Coronary artery (tissue), 2 donors: ENCODE data around the gene PFDN6.

Experiments
- DNase-seq: peaks from one replicate; pipeline ENCODE4 v3.0.0-alpha.2; 2017; ENCODE audit warnings: low spot score
- H3K27ac ChIP-seq, 2 donors: fragments of 200-600 bp; sonication (generic); one replicate each; pipeline ENCODE4 v1.5.1; 2016 to 2019
- H3K4me3 ChIP-seq: fragments of 200-600 bp; sonication (generic); 2 replicates; pipeline ENCODE4 v1.5.1; 2016; ENCODE audit warnings: mild to moderate bottlenecking, moderate library complexity
- TF ChIP-seq, protein P1 (sequence below): fragments of 200-600 bp; sonication (generic); IDR thresholded peaks from one replicate; pipeline ENCODE4 v1.5.1; 2019; ENCODE audit warnings: antibody characterized with exemption

PFDN6 gene

DNA sequence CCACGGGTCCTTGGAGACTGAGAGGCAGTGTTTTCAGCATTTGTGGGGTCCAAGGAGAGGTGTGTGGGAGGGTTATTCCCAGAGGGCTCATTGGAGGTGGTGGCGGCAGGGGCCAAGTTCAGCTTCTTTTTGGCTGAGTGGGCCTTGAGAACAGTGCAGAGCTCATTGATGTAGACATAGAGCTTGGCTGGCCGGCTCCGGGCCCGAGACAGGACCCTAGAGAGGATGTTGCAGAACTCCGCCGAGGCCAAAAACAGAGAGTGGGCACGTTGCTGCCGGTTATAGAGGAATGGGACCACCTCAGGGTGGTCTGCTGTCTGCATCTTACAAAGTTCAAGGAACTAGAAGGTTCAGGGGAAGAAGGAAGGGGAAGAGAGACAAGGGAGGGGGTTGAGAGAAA is 31.8 kb downstream of the PFDN6 start:
- TF ChIP-seq, protein P1, sequence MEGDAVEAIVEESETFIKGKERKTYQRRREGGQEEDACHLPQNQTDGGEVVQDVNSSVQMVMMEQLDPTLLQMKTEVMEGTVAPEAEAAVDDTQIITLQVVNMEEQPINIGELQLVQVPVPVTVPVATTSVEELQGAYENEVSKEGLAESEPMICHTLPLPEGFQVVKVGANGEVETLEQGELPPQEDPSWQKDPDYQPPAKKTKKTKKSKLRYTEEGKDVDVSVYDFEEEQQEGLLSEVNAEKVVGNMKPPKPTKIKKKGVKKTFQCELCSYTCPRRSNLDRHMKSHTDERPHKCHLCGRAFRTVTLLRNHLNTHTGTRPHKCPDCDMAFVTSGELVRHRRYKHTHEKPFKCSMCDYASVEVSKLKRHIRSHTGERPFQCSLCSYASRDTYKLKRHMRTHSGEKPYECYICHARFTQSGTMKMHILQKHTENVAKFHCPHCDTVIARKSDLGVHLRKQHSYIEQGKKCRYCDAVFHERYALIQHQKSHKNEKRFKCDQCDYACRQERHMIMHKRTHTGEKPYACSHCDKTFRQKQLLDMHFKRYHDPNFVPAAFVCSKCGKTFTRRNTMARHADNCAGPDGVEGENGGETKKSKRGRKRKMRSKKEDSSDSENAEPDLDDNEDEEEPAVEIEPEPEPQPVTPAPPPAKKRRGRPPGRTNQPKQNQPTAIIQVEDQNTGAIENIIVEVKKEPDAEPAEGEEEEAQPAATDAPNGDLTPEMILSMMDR, result no peak
- H3K4me3 ChIP-seq, result no peak overlapping the region
- peak overlapping the region in 1 of 2 donors; percentile 94 for H3K27ac ChIP-seq
- no peak for DNase-seq

DNA sequence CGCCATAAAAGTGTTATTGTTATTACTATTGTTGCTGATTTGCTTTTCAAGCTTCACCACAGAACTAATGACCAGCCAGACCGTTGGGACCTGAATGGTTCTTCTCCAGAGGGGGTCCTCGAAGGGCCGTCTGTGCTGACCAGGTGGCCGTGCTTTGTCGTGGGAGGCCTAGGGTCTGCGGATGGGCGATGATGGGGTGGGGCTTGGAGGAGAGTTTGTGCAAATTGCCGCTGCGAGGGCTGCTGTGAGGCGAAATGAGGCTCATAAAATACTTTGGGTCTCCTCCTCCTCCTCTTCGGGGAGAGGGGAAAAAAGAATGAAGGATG is 34.2 kb downstream of the PFDN6 start:
- H3K27ac ChIP-seq, result peak overlapping the region; percentile 47 to 94
- TF ChIP-seq, protein P1, result no peak
- DNase-seq, result no peak
- peak overlapping the region; percentile 91 for H3K4me3 ChIP-seq

- DNase-seq, result no peak
- Histone ChIP-seq H3K27ac (peak overlapping the region in 1 of 2 donors; percentile 94), H3K4me3 (peak overlapping the region; percentile 91)
- TF ChIP-seq, protein P1, result no peak
These were observed 34.7 kb downstream of the PFDN6 start for GRCh38 chr6:33324125-33324524.

DNA sequence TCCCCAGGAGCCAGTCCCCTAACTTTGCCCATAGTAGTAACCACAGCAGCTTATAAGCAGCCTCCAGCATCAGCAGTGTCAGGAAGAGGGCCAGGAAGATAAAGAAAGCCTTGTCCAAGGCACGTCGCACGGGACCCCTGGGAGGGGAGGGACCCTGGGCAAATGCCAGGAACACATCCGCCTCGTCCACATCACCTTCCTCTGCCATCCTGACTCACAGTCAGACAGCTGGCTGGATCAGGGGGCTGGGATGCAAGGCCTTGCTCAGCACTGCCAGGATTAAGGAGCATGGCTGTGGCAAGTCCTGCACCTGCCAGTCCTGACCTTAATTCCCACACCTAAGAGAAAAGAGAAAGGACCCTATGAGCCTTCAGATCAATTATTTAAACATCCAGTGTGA is 39.7 kb downstream of the PFDN6 start:
- TF ChIP-seq, protein P1, result no peak
- no peak for DNase-seq
- H3K4me3 ChIP-seq, result no peak overlapping the region
- H3K27ac ChIP-seq, result no peak overlapping the region

GRCh38 chr6:33330736-33331135 is 41.3 kb downstream of the PFDN6 start:
- H3K4me3 ChIP-seq, result no peak overlapping the region

DNA sequence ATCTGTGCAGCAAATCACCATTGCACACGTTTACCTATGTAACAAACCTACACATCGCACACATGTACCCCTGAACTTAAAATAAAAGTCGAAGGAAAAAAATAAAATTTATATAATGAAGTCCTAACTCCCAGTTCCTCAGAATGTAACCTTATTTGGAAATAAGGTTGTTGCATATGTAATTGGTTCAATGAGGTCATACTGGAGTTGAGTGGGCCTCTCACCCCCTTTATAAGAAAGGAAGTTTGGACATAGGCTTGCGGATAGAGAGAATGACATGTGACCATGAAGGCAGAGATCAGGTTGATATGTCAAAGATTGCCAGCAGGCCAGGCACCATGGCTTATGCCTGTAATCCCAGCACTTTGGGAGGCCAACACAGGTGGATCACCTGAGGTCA is 44.3 kb downstream of the PFDN6 start:
- DNase-seq, result no peak

More at GRCh38 chr6:33330736-33331135, 41.3 kb downstream of the PFDN6 start:
- H3K27ac ChIP-seq, result no peak overlapping the region
- TF ChIP-seq, protein P1, result no peak
- DNase-seq, result no peak

GRCh38 chr6:33335916-33336315 is 46.5 kb downstream of the PFDN6 start:
- Histone ChIP-seq H3K27ac (no peak overlapping the region), H3K4me3 (no peak overlapping the region)
- DNase-seq, result no peak
- TF ChIP-seq, protein P1, result no peak

More for the DNA sequence above, 44.3 kb downstream of the PFDN6 start:
- H3K27ac ChIP-seq, result no peak overlapping the region
- TF ChIP-seq, protein P1, result no peak
- no peak overlapping the region for H3K4me3 ChIP-seq
